Neural cell (in vitro differentiated cells): ENCODE results near the gene RND3.

Experiments used
- EZH2 ChIP-seq: fragments of 200-600, 300-800 bp; shearing (Covaris generic), sonication (generic); IDR thresholded peaks from 2 replicates; pipeline ENCODE4 v1.6.1; 2014; ENCODE audit warnings: antibody characterized with exemption, low read length, borderline replicate concordance, mild to moderate bottlenecking; ENCODE audit not compliant: insufficient read depth, poor library complexity, severe bottlenecking
- POLR2AphosphoS5 ChIP-seq: IDR thresholded peaks from 2 replicates; pipeline ENCODE4 v1.6.1; 2012
- RAD21 ChIP-seq: fragments of 450-650 bp; conservative IDR thresholded peaks from 2 replicates; pipeline ENCODE4 v1.6.1; 2014; ENCODE audit warnings: antibody characterized with exemption, mild to moderate bottlenecking, moderate library complexity
- SMC3 ChIP-seq: fragments of 450-650 bp; conservative IDR thresholded peaks from 2 replicates; pipeline ENCODE4 v1.6.1; 2014; ENCODE audit warnings: antibody characterized with exemption, mild to moderate bottlenecking, moderate library complexity; ENCODE audit not compliant: poor library complexity
- TF ChIP-seq, protein P1 (sequence below): fragments of 450-650 bp; IDR thresholded peaks from 2 replicates; pipeline ENCODE4 v1.5.1; 2014; ENCODE audit warnings: antibody characterized with exemption, mild to moderate bottlenecking, moderate library complexity; ENCODE audit not compliant: poor library complexity, severe bottlenecking

DNA sequence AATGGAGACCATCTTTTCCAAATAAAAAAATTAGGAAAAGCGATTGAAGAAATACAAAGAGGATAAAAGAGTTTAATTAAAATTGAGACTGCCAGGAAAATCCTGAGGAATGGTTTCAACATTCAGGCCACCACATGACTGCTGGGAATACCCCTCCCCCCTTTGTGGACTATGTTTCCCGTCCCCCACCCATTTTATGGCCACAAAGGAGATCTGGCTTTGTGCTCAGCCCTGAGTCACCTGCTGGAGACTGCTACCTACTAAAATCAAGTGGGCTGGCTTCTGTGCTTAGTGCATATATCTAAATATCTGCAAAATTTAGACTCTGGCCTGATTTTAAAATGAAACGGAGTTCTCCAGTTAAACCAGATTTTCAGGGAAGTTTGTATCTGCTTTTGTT is 10.1 kb downstream of the RND3 start:
- TF ChIP-seq EZH2: no peak
- no peak for TF ChIP-seq SMC3
- TF ChIP-seq, protein P1, sequence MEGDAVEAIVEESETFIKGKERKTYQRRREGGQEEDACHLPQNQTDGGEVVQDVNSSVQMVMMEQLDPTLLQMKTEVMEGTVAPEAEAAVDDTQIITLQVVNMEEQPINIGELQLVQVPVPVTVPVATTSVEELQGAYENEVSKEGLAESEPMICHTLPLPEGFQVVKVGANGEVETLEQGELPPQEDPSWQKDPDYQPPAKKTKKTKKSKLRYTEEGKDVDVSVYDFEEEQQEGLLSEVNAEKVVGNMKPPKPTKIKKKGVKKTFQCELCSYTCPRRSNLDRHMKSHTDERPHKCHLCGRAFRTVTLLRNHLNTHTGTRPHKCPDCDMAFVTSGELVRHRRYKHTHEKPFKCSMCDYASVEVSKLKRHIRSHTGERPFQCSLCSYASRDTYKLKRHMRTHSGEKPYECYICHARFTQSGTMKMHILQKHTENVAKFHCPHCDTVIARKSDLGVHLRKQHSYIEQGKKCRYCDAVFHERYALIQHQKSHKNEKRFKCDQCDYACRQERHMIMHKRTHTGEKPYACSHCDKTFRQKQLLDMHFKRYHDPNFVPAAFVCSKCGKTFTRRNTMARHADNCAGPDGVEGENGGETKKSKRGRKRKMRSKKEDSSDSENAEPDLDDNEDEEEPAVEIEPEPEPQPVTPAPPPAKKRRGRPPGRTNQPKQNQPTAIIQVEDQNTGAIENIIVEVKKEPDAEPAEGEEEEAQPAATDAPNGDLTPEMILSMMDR: no peak
- TF ChIP-seq RAD21: no peak
- no peak for TF ChIP-seq POLR2AphosphoS5
